Measurements from ENCODE around the gene CCT2.

DNA sequence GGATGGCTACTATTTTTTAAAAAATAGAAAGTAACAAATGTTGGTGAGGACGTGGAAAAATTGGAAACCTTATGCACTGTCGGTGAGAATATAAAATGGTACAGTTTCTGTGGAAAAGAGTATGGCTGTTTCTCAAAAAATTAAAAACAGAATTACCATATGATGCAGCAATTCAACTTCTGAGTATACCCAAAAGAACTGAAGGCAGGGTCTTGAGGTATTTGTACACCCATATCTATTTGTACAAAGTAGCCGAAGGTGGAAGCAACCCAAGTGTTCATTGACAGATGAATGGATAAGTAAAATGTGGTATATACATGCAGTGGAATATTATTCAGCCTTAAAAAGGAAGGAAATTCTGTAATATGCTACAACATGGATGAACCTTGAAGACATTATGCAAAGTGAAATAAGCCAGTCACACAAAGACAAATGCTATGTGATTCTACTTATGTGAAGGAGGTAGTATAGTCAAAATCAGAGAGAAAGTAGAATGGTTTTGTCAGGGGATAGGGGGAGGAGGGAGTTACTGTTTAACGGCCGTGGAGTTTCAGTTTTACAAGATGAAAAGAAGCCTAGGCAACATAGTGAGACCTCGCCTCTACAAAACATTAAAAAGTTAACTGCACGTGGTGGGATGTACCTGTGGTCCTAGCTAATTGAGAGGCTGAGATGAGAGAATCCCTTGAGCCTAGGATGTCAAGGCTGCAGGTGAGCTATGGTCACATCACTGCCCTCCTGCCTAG lies 38.4 kb upstream of the CCT2 start:
- no peak for TF ChIP-seq POLR2A (IDR thresholded peaks at IDR 0.05)
- TF ChIP-seq, protein P1, sequence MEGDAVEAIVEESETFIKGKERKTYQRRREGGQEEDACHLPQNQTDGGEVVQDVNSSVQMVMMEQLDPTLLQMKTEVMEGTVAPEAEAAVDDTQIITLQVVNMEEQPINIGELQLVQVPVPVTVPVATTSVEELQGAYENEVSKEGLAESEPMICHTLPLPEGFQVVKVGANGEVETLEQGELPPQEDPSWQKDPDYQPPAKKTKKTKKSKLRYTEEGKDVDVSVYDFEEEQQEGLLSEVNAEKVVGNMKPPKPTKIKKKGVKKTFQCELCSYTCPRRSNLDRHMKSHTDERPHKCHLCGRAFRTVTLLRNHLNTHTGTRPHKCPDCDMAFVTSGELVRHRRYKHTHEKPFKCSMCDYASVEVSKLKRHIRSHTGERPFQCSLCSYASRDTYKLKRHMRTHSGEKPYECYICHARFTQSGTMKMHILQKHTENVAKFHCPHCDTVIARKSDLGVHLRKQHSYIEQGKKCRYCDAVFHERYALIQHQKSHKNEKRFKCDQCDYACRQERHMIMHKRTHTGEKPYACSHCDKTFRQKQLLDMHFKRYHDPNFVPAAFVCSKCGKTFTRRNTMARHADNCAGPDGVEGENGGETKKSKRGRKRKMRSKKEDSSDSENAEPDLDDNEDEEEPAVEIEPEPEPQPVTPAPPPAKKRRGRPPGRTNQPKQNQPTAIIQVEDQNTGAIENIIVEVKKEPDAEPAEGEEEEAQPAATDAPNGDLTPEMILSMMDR (IDR thresholded peaks at IDR 0.05) = no peak

All from lower leg skin (tissue), 3 donors.